GM21619 (cell line): ENCODE measurements around the gene BPIFB6.

ENCODE experiments used
- ATAC-seq: cut with Tn5 transposase; IDR thresholded peaks from one replicate; pipeline ENCODE4 v1.9.1; 2021; ENCODE audit not compliant: unreplicated experiment

BPIFB6 gene

GRCh38 chr20:33031531-33031930 lies at the start of gene BPIFB6:
BPIFB6 (plus strand) TSS chr20:33031648; CDS start chr20:33031648, 0 bp downstream.
- ATAC-seq: no peak

- ATAC-seq: no peak
These were observed 48.6 kb upstream of the BPIFB6 start for GRCh38 chr20:32982617-32983458.

GRCh38 chr20:32983459-32984112 lies 47.9 kb upstream of the BPIFB6 start:
- ATAC-seq: no peak

- ATAC-seq: no peak
These were observed 47.3 kb upstream of the BPIFB6 start for GRCh38 chr20:32984196-32984595.

GRCh38 chr20:32984631-32985354 lies 46.7 kb upstream of the BPIFB6 start:
- ATAC-seq: no peak

- ATAC-seq: no peak
These were observed 45.9 kb upstream of the BPIFB6 start for GRCh38 chr20:32985596-32985995.

GRCh38 chr20:32986331-32986966 lies 45.0 kb upstream of the BPIFB6 start:
- ATAC-seq: no peak

GRCh38 chr20:32987044-32987825 lies 44.2 kb upstream of the BPIFB6 start:
- ATAC-seq: no peak

GRCh38 chr20:32988008-32988407 lies 43.4 kb upstream of the BPIFB6 start:
- no peak for ATAC-seq

GRCh38 chr20:32989507-32990283 lies 41.8 kb upstream of the BPIFB6 start:
- ATAC-seq: no peak

- no peak for ATAC-seq
These were observed 41.0 kb upstream of the BPIFB6 start for GRCh38 chr20:32990426-32990825.

- no peak for ATAC-seq
These were observed 40.1 kb upstream of the BPIFB6 start for GRCh38 chr20:32991383-32991782.

- ATAC-seq: no peak
These were observed 39.4 kb upstream of the BPIFB6 start for GRCh38 chr20:32991792-32992641.

- no peak for ATAC-seq
These were observed 37.9 kb upstream of the BPIFB6 start for GRCh38 chr20:32993496-32994050.

- ATAC-seq: no peak
These were observed 35.6 kb upstream of the BPIFB6 start for GRCh38 chr20:32995802-32996201.

GRCh38 chr20:32997431-32997830 lies 34.0 kb upstream of the BPIFB6 start:
- ATAC-seq: no peak

GRCh38 chr20:32999603-33000250 lies 31.7 kb upstream of the BPIFB6 start:
- no peak for ATAC-seq
